HEK293 (cell line): ENCODE measurements around the gene SLC44A1.

Source experiments
- CTCF ChIA-PET: fragments of 350-600 bp; formaldehyde crosslinking; extraction: SDS; loops from one replicate; lab custom pipeline; 2021; ENCODE audit warnings: antibody characterized with exemption; lab: Yijun Ruan, JAX
- POLR2A ChIA-PET: fragments of 300-600 bp; formaldehyde crosslinking; extraction: SDS; loops from one replicate; lab custom pipeline; 2020; ENCODE audit warnings: antibody characterized with exemption, inconsistent platforms; lab: Yijun Ruan, JAX
- H3K27ac ChIP-seq: fragments of 200-500 bp; sonication (Bioruptor generic); 2 replicates; pipeline ENCODE4 v1.5.1; 2014; ENCODE audit warnings: low read depth, low read length, control low read depth, inconsistent platforms; ENCODE audit errors: extremely low read depth
- H3K36me3 ChIP-seq, 2 experiments: fragments of 200-500 bp in 1 of 2; sonication (Bioruptor generic) in 1 of 2; 1 replicate in 1 of 2; 2 replicates in 1 of 2; pipeline ENCODE4 v1.5.1; 2014 to 2017; ENCODE audit warnings: inconsistent platforms in 2 of 2, low read length in 2 of 2; ENCODE audit not compliant: control insufficient read depth in 2 of 2, insufficient read depth in 1 of 2
- H3K4me1 ChIP-seq: fragments of 200-500 bp; sonication (Bioruptor generic); 2 replicates; pipeline ENCODE4 v1.5.1; 2014; ENCODE audit warnings: mild to moderate bottlenecking, low read length, inconsistent platforms; ENCODE audit not compliant: control insufficient read depth, insufficient read depth
- H3K4me3 ChIP-seq: 2 replicates; pipeline ENCODE4 v1.5.1; 2011; ENCODE audit warnings: low read depth, mild to moderate bottlenecking, control low read depth, low read length, moderate library complexity
- H3K9me3 ChIP-seq: fragments of 200-500 bp; sonication (Bioruptor generic); 2 replicates; pipeline ENCODE4 v1.5.1; 2014; ENCODE audit warnings: low read depth, low read length, inconsistent platforms; ENCODE audit not compliant: control insufficient read depth, insufficient read depth
- BCL11A ChIP-seq: fragments of 450-650 bp; formaldehyde crosslinking; IDR thresholded peaks from 2 replicates; pipeline ENCODE4 v1.5.1; 2016; ENCODE audit warnings: low read depth, missing biosample characterization, missing genetic modification characterization
- SP7 ChIP-seq: fragments of 450-650 bp; formaldehyde crosslinking; IDR thresholded peaks from 2 replicates; pipeline ENCODE4 v1.5.1; 2016; ENCODE audit warnings: missing biosample characterization, missing genetic modification characterization
- ZBTB1 ChIP-seq: fragments of 450-650 bp; formaldehyde crosslinking; IDR thresholded peaks from 2 replicates; pipeline ENCODE4 v1.5.1; 2016; ENCODE audit warnings: missing biosample characterization, missing genetic modification characterization
- ZNF132 ChIP-seq: fragments of 450-650 bp; formaldehyde crosslinking; IDR thresholded peaks from 2 replicates; pipeline ENCODE4 v1.5.1; 2017; ENCODE audit warnings: missing biosample characterization, missing genetic modification characterization, borderline replicate concordance
- ZNF146 ChIP-seq: fragments of 450-650 bp; formaldehyde crosslinking; IDR thresholded peaks from 2 replicates; pipeline ENCODE4 v1.5.1; 2016; ENCODE audit warnings: missing biosample characterization, missing genetic modification characterization
- ZNF155 ChIP-seq: fragments of 450-650 bp; formaldehyde crosslinking; IDR thresholded peaks from 2 replicates; pipeline ENCODE4 v1.5.1; 2016; ENCODE audit warnings: missing biosample characterization, missing genetic modification characterization
- ZNF169 ChIP-seq: fragments of 450-650 bp; formaldehyde crosslinking; IDR thresholded peaks from 2 replicates; pipeline ENCODE4 v1.5.1; 2016; ENCODE audit warnings: missing biosample characterization, missing genetic modification characterization
- ZNF175 ChIP-seq: fragments of 450-650 bp; formaldehyde crosslinking; IDR thresholded peaks from 2 replicates; pipeline ENCODE4 v1.5.1; 2016; ENCODE audit warnings: missing biosample characterization, missing genetic modification characterization
- ZNF19 ChIP-seq: fragments of 450-650 bp; formaldehyde crosslinking; IDR thresholded peaks from 2 replicates; pipeline ENCODE4; 2016; ENCODE audit warnings: missing biosample characterization, missing genetic modification characterization, low read depth
- ZNF266 ChIP-seq: fragments of 450-650 bp; formaldehyde crosslinking; IDR thresholded peaks from 2 replicates; pipeline ENCODE4 v1.5.1; 2016; ENCODE audit warnings: missing biosample characterization, missing genetic modification characterization, low read depth
- ZNF416 ChIP-seq: fragments of 450-650 bp; formaldehyde crosslinking; IDR thresholded peaks from 2 replicates; pipeline ENCODE4 v1.5.1; 2016; ENCODE audit warnings: missing biosample characterization, missing genetic modification characterization
- ZNF473 ChIP-seq: fragments of 450-650 bp; formaldehyde crosslinking; IDR thresholded peaks from 2 replicates; pipeline ENCODE4 v1.5.1; 2017; ENCODE audit warnings: missing biosample characterization, missing genetic modification characterization
- ZNF585B ChIP-seq: fragments of 450-650 bp; formaldehyde crosslinking; IDR thresholded peaks from 2 replicates; pipeline ENCODE4 v1.5.1; 2016; ENCODE audit warnings: missing biosample characterization, missing genetic modification characterization
- ZNF596 ChIP-seq: fragments of 450-650 bp; IDR thresholded peaks from 2 replicates; pipeline ENCODE4 v1.5.0; 2018; ENCODE audit warnings: missing biosample characterization, mild to moderate bottlenecking, missing genetic modification characterization, moderate library complexity
- ZNF600 ChIP-seq: fragments of 450-650 bp; formaldehyde crosslinking; IDR thresholded peaks from 2 replicates; pipeline ENCODE4 v1.5.1; 2016; ENCODE audit warnings: missing biosample characterization, missing genetic modification characterization
- ZNF629 ChIP-seq: fragments of 450-650 bp; formaldehyde crosslinking; IDR thresholded peaks from 2 replicates; pipeline ENCODE4 v1.5.1; 2017; ENCODE audit warnings: missing biosample characterization, missing genetic modification characterization
- ZNF768 ChIP-seq: fragments of 450-650 bp; formaldehyde crosslinking; IDR thresholded peaks from 2 replicates; pipeline ENCODE4 v1.5.1; 2018; ENCODE audit warnings: missing biosample characterization, mild to moderate bottlenecking, missing genetic modification characterization
- TF ChIP-seq, protein P1 (sequence below): fragments of 450-650 bp; formaldehyde crosslinking; IDR thresholded peaks from 2 replicates; pipeline ENCODE4 v1.5.1; 2016; ENCODE audit warnings: missing biosample characterization, missing genetic modification characterization, low read depth
- TF ChIP-seq, protein P2 (sequence below): fragments of 450-650 bp; formaldehyde crosslinking; IDR thresholded peaks from 2 replicates; pipeline ENCODE4 v1.5.1; 2016; ENCODE audit warnings: missing biosample characterization, missing genetic modification characterization
- TF ChIP-seq, protein P3 (sequence below): fragments of 450-650 bp; formaldehyde crosslinking; IDR thresholded peaks from 2 replicates; pipeline ENCODE4 v1.5.1; 2016; ENCODE audit warnings: missing biosample characterization, missing genetic modification characterization
- TF ChIP-seq, protein P4 (sequence below): fragments of 450-650 bp; formaldehyde crosslinking; IDR thresholded peaks from 2 replicates; pipeline ENCODE4 v1.5.1; 2016; ENCODE audit warnings: missing biosample characterization, missing genetic modification characterization
- TF ChIP-seq, protein P5 (sequence below): fragments of 450-650 bp; formaldehyde crosslinking; IDR thresholded peaks from 2 replicates; pipeline ENCODE4 v1.5.1; 2016; ENCODE audit warnings: missing biosample characterization, missing genetic modification characterization
- TF ChIP-seq, protein P6 (sequence below): fragments of 450-650 bp; IDR thresholded peaks from 2 replicates; pipeline ENCODE4 v1.5.1; 2018; ENCODE audit warnings: missing biosample characterization, missing genetic modification characterization

The SLC44A1 gene

DNA sequence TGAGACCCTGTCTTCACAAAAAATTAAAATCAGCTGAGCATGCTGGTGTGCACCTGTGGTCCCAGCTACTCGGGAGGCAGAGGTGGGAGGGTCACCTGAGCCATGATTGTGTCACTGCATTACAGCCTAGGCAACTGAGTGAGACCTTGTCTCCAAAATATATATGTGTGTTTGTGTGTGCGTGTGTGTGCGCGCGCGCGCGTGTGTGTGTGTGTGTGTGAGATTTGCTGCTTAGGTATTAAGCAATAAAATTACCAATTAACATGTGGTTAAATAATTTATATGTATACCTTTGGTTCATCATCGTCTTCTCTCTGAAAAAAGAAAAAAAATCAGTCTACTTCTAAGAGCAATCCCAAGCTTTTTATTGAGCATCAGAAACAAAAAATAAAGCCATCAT is 117.4 kb downstream of the SLC44A1 start (continued):
- no peak for TF ChIP-seq ZNF473
- no peak for TF ChIP-seq ZNF155 (tag by site-specific recombination)
- TF ChIP-seq, protein P1, sequence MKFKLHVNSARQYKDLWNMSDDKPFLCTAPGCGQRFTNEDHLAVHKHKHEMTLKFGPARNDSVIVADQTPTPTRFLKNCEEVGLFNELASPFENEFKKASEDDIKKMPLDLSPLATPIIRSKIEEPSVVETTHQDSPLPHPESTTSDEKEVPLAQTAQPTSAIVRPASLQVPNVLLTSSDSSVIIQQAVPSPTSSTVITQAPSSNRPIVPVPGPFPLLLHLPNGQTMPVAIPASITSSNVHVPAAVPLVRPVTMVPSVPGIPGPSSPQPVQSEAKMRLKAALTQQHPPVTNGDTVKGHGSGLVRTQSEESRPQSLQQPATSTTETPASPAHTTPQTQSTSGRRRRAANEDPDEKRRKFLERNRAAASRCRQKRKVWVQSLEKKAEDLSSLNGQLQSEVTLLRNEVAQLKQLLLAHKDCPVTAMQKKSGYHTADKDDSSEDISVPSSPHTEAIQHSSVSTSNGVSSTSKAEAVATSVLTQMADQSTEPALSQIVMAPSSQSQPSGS (tag by site-specific recombination): no peak
- TF ChIP-seq, all 188 proteins: peak for 0

DNA sequence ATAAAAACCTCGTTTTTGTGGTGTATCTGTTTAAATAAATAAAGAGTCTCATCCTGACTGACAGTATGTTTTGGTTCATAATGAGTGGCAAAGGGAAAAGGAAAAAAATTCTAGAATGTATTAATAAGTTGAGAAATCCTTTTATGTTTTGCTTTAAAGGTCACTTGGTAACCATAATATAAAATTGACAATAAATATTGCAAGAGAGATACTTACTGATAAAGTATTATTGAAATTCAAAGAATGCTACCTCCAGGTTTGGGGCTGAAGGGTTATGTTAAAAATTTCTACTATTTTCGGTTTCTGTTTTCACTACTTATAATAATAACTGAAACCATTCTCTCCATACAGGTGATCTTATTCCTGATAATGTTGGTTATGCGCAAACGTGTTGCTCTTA is 118.0 kb downstream of the SLC44A1 start:
- no peaks in the 10 kb centered on the region for H3K4me1 ChIP-seq
- H3K4me3 ChIP-seq: no peak overlapping the region
- ChIA-PET POLR2A (no interaction called here), CTCF (interaction anchor here (0.6 to 0.9 kb wide), 2 partner anchors 12 to 486 kb away, joined by 4 read pairs; no protein-coding TSS in a partner anchor)
- H3K27ac ChIP-seq: no peak overlapping the region
- H3K9me3 ChIP-seq: no peaks in the 10 kb centered on the region
- TF ChIP-seq, protein P2, sequence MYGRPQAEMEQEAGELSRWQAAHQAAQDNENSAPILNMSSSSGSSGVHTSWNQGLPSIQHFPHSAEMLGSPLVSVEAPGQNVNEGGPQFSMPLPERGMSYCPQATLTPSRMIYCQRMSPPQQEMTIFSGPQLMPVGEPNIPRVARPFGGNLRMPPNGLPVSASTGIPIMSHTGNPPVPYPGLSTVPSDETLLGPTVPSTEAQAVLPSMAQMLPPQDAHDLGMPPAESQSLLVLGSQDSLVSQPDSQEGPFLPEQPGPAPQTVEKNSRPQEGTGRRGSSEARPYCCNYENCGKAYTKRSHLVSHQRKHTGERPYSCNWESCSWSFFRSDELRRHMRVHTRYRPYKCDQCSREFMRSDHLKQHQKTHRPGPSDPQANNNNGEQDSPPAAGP (tag by site-specific recombination): no peak
- no peak for TF ChIP-seq ZNF585B (tag by site-specific recombination)
- TF ChIP-seq ZNF19: no peak
- TF ChIP-seq ZNF629: no peak
- no peak for TF ChIP-seq SP7
- TF ChIP-seq, protein P3, sequence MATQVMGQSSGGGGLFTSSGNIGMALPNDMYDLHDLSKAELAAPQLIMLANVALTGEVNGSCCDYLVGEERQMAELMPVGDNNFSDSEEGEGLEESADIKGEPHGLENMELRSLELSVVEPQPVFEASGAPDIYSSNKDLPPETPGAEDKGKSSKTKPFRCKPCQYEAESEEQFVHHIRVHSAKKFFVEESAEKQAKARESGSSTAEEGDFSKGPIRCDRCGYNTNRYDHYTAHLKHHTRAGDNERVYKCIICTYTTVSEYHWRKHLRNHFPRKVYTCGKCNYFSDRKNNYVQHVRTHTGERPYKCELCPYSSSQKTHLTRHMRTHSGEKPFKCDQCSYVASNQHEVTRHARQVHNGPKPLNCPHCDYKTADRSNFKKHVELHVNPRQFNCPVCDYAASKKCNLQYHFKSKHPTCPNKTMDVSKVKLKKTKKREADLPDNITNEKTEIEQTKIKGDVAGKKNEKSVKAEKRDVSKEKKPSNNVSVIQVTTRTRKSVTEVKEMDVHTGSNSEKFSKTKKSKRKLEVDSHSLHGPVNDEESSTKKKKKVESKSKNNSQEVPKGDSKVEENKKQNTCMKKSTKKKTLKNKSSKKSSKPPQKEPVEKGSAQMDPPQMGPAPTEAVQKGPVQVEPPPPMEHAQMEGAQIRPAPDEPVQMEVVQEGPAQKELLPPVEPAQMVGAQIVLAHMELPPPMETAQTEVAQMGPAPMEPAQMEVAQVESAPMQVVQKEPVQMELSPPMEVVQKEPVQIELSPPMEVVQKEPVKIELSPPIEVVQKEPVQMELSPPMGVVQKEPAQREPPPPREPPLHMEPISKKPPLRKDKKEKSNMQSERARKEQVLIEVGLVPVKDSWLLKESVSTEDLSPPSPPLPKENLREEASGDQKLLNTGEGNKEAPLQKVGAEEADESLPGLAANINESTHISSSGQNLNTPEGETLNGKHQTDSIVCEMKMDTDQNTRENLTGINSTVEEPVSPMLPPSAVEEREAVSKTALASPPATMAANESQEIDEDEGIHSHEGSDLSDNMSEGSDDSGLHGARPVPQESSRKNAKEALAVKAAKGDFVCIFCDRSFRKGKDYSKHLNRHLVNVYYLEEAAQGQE (tag by site-specific recombination): no peak
- no peak for TF ChIP-seq ZNF768 (tag by site-specific recombination)
- TF ChIP-seq, protein P4, sequence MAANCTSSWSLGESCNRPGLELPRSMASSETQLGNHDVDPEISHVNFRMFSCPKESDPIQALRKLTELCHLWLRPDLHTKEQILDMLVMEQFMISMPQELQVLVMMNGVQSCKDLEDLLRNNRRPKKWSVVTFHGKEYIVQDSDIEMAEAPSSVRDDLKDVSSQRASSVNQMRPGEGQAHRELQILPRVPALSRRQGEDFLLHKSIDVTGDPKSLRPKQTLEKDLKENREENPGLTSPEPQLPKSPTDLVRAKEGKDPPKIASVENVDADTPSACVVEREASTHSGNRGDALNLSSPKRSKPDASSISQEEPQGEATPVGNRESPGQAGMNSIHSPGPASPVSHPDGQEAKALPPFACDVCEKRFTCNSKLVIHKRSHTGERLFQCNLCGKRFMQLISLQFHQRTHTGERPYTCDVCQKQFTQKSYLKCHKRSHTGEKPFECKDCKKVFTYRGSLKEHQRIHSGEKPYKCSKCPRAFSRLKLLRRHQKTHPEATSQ (tag by site-specific recombination): no peak
- no peak for TF ChIP-seq ZNF266 (tag by site-specific recombination)
- no peak for TF ChIP-seq BCL11A (tag by site-specific recombination)
- no peak for TF ChIP-seq ZNF416
- no peak for TF ChIP-seq ZNF600
- TF ChIP-seq ZBTB1 (tag by site-specific recombination): no peak
- TF ChIP-seq ZNF175 (tag by site-specific recombination): no peak
- no peak for TF ChIP-seq ZNF596 (tag by site-specific recombination)
- no peak for TF ChIP-seq ZNF146 (tag by site-specific recombination)
- TF ChIP-seq, protein P5, sequence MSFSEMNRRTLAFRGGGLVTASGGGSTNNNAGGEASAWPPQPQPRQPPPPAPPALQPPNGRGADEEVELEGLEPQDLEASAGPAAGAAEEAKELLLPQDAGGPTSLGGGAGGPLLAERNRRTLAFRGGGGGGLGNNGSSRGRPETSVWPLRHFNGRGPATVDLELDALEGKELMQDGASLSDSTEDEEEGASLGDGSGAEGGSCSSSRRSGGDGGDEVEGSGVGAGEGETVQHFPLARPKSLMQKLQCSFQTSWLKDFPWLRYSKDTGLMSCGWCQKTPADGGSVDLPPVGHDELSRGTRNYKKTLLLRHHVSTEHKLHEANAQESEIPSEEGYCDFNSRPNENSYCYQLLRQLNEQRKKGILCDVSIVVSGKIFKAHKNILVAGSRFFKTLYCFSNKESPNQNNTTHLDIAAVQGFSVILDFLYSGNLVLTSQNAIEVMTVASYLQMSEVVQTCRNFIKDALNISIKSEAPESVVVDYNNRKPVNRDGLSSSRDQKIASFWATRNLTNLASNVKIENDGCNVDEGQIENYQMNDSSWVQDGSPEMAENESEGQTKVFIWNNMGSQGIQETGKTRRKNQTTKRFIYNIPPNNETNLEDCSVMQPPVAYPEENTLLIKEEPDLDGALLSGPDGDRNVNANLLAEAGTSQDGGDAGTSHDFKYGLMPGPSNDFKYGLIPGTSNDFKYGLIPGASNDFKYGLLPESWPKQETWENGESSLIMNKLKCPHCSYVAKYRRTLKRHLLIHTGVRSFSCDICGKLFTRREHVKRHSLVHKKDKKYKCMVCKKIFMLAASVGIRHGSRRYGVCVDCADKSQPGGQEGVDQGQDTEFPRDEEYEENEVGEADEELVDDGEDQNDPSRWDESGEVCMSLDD: no peak
- TF ChIP-seq ZNF132 (tag by site-specific recombination): no peak
- TF ChIP-seq ZNF169 (tag by site-specific recombination): no peak
- TF ChIP-seq, protein P6, sequence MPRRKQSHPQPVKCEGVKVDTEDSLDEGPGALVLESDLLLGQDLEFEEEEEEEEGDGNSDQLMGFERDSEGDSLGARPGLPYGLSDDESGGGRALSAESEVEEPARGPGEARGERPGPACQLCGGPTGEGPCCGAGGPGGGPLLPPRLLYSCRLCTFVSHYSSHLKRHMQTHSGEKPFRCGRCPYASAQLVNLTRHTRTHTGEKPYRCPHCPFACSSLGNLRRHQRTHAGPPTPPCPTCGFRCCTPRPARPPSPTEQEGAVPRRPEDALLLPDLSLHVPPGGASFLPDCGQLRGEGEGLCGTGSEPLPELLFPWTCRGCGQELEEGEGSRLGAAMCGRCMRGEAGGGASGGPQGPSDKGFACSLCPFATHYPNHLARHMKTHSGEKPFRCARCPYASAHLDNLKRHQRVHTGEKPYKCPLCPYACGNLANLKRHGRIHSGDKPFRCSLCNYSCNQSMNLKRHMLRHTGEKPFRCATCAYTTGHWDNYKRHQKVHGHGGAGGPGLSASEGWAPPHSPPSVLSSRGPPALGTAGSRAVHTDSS (tag by site-specific recombination): no peak
- H3K36me3 ChIP-seq: peaks cover 3 to 46% of the 10 kb centered on the region in 2 experiments; a peak in 2 of 3 replicates
